Cardiac muscle cell (in vitro differentiated cells and primary cell): ENCODE data around the gene MTARC1. TPM values are rescaled to one million over a fixed set of nuclear protein-coding genes. Genes with fewer than 3 reads are reported as not detected.

Experiments
- DNase-seq, 2 donors: peaks; one replicate each; pipeline versions ENCODE4 v3.0.0 to v3.0.0-alpha.2; 2010 to 2017; ENCODE audit warnings: low read depth in 1 of 2, low spot score in 1 of 2
- H3K27ac ChIP-seq: fragments of 200-600 bp; sonication (generic); 2 replicates; pipeline ENCODE4 v1.5.1; 2016
- H3K27me3 ChIP-seq: fragments of 200-600 bp; sonication (generic); 2 replicates; pipeline ENCODE4 v1.6.0; 2016; ENCODE audit warnings: control low read depth
- H3K36me3 ChIP-seq: fragments of 200-600 bp; sonication (generic); 2 replicates; pipeline ENCODE4 v1.5.1; 2016; ENCODE audit warnings: control low read depth
- H3K4me1 ChIP-seq: fragments of 200-600 bp; sonication (generic); 2 replicates; pipeline ENCODE4 v1.8.1; 2017; ENCODE audit warnings: low read depth, mild to moderate bottlenecking, mixed run types
- H3K4me3 ChIP-seq: fragments of 200-600 bp; sonication (generic); 2 replicates; pipeline ENCODE4 v1.5.1; 2016; ENCODE audit warnings: mild to moderate bottlenecking
- H3K9me3 ChIP-seq: fragments of 200-600 bp; sonication (generic); 2 replicates; pipeline ENCODE4 v1.5.1; 2017; ENCODE audit warnings: low read depth, mild to moderate bottlenecking, control low read depth
- CTCF ChIP-seq: IDR thresholded peaks from 2 replicates; pipeline ENCODE4 v1.5.1; 2012; ENCODE audit warnings: low read depth, mild to moderate bottlenecking, low read length
- polyA plus RNA-seq: library from polyadenylated mRNA; unstranded; fragments of >200 nt; fragmentation: Nextera tagmentation; extraction: Ambion mirVana; gene quantifications from 2 replicates; pipeline ENCODE4 v1.2.1, GENCODE V29; 2016
- total RNA-seq: library from RNA; depleted of rRNA; stranded (reverse); fragments of >200 nt; gene quantifications from 2 replicates; pipeline ENCODE4 v1.2.3, GENCODE V29; 2016

MTARC1 gene
- total and polyA plus RNA-seq, 2 experiments from 2014 or later = 5.5 to 16.3 TPM

- Histone ChIP-seq H3K27me3 (no peaks in the 10 kb centered on the region), H3K4me3 (no peak overlapping the region), H3K9me3 (no peaks in the 10 kb centered on the region), H3K27ac (peak overlapping the region; percentile 20), H3K36me3 (no peaks in the 10 kb centered on the region), H3K4me1 (peaks cover 4% of the 10 kb centered on the region)
- DNase-seq = no peak
- no peak for TF ChIP-seq CTCF
Measured at GRCh38 chr1:220797044-220797443, 10.3 kb downstream of the MTARC1 start.

- Histone ChIP-seq H3K27ac (peak overlapping the region; percentile 44), H3K36me3 (no peaks in the 10 kb centered on the region), H3K9me3 (no peaks in the 10 kb centered on the region), H3K4me1 (peaks cover 2% of the 10 kb centered on the region), H3K27me3 (no peaks in the 10 kb centered on the region), H3K4me3 (no peak overlapping the region)
- DNase-seq = peak in 1 of 2 donors; percentile 39
- TF ChIP-seq CTCF = no peak
Measured at GRCh38 chr1:220797553-220797952, 10.8 kb downstream of the MTARC1 start.

GRCh38 chr1:220798338-220798737 lies 11.6 kb downstream of the MTARC1 start:
- no peaks in the 10 kb centered on the region for H3K27me3 ChIP-seq

GRCh38 chr1:220800262-220800661 lies 13.5 kb downstream of the MTARC1 start:
- H3K27ac ChIP-seq = no peak overlapping the region
- H3K4me3 ChIP-seq = no peak overlapping the region
- no peaks in the 10 kb centered on the region for H3K27me3 ChIP-seq
- DNase-seq = no peak
- TF ChIP-seq CTCF = no peak
- peaks cover 2% of the 10 kb centered on the region for H3K4me1 ChIP-seq
- no peaks in the 10 kb centered on the region for H3K9me3 ChIP-seq
- H3K36me3 ChIP-seq = no peaks in the 10 kb centered on the region

More at GRCh38 chr1:220798338-220798737, 11.6 kb downstream of the MTARC1 start:
- no peak for TF ChIP-seq CTCF
- no peak overlapping the region for H3K4me3 ChIP-seq
- DNase-seq = no peak
- no peak overlapping the region for H3K27ac ChIP-seq
- H3K9me3 ChIP-seq = no peaks in the 10 kb centered on the region
- no peaks in the 10 kb centered on the region for H3K36me3 ChIP-seq
- H3K4me1 ChIP-seq = peaks cover 2% of the 10 kb centered on the region

- no peaks in the 10 kb centered on the region for H3K36me3 ChIP-seq
- H3K27me3 ChIP-seq = no peaks in the 10 kb centered on the region
- no peak overlapping the region for H3K4me3 ChIP-seq
- peak in 1 of 2 donors; percentile 65 for DNase-seq
- no peaks in the 10 kb centered on the region for H3K4me1 ChIP-seq
- no peak overlapping the region for H3K27ac ChIP-seq
- no peaks in the 10 kb centered on the region for H3K9me3 ChIP-seq
- TF ChIP-seq CTCF = peak; percentile 80
Measured at GRCh38 chr1:220803401-220804201, 16.9 kb downstream of the MTARC1 start.
